Hindlimb muscle (tissue), 1 donor: ENCODE results near the gene C19orf44. TPM values are rescaled to one million over a fixed set of nuclear protein-coding genes. Genes with fewer than 3 reads are reported as not detected.

ENCODE experiments used
- DNase-seq: peaks from one replicate; pipeline ENCODE4 v3.0.0-alpha.2; 2013
- polyA plus RNA-seq: library from polyadenylated mRNA; unstranded; fragments of 120-200 nt; gene quantifications from one replicate; pipeline ENCODE4 v1.2.1, GENCODE V29; 2013; ENCODE audit not compliant: insufficient read length

The C19orf44 gene
- polyA plus RNA-seq, 1 donor: 6.2 TPM

DNA sequence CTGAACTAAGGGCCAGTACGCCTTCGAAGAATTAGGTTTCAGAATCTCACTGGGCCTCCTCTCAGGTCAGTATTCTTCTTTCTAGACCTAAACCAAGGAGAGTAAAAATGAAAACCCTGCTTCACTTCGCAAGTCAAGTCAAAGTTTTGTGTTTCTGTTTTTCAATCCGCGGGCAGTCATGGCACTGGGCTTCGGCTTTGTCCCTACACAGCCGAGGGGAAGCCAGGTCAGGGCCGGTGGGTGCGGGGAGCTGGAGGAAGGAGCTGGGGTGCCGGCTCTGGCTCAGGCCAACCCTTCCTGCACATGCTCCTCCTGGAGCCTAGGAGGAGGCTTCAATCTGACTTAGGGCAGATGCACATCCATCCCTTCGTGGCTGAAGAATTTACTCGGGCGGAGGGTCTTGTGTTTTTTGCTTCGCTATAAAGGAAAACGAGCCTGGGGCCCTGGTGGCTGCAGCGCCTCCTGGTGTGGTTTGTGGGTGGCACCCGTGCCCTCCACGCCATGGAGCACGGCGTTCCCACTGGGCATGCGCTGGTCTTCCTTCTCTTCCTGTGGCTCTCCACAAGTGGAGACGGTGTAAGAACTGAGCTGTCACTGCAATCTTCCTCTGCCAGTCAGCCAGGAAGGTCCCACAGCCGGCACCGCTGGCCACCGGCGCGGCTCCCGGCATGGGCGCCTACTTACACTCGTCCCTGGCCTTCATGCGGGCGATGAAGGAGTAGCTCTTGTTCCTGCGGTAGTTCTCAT is 22.5 kb downstream of the C19orf44 start:
- DNase-seq: no peak

DNA sequence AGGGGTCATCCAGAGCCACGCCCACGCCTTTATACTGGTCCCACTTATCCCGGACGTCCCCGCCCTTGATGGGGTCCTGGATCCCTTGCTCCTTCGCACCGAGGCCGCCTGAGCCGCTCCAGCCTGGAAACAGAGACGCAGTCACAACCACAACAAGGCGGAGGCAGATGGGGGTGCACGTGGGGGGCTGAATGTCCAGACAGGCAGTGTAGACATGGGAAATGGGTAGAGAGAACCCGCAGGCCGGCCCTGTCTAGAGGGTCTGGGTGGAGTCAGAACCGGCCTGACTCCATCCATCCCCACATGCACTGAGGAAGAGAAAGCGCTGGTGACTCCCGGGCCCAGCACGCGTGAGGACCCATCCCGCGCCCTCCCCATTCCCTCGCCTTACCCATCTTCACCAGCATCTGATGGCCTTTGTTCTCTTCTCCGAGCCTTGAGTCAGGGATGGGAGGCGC is 23.1 kb downstream of the C19orf44 start:
- no peak for DNase-seq

DNA sequence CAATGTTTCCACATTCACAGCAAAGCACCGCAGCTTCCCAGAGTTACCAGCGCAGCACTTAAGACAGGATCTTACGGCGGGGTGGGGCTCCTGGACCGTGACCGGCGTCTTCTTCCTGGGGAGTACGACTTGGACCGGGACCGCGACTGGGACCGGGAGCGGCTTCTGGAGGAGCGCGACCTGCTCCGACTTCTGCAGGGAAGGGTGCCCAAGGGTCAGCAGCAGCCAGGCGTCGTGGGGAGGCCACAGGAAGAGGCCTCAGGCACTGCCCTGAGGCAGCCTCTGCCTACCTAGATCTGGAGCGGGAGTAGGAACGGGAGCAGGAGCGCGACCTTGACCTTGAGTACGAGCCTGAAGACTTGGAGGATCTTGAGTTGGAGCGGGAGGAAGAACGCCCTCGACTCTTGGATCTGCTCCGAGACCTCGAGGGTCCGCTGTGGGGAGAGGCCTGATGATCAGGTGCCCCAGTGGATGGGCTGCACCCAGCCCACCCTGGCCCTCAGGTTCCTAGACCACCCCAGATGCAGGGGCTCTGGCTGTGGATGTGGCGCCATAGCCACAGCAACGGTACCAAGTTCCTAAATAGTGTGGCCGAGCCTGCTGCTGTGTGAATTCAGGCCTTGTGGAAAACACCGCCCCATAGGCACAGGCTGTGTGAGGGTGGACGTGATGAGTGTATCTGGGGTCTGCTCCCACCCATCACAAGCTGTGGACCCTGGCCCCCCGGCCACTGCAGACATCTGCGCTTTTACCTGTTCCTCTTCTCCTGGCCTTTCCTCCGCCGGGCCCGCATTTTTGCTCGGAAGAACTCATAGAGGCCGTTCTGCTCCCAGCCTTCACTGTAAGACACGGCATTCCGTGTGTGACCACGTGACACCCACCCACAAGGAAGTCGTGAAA is 24.1 kb downstream of the C19orf44 start:
- DNase-seq: no peak

DNA sequence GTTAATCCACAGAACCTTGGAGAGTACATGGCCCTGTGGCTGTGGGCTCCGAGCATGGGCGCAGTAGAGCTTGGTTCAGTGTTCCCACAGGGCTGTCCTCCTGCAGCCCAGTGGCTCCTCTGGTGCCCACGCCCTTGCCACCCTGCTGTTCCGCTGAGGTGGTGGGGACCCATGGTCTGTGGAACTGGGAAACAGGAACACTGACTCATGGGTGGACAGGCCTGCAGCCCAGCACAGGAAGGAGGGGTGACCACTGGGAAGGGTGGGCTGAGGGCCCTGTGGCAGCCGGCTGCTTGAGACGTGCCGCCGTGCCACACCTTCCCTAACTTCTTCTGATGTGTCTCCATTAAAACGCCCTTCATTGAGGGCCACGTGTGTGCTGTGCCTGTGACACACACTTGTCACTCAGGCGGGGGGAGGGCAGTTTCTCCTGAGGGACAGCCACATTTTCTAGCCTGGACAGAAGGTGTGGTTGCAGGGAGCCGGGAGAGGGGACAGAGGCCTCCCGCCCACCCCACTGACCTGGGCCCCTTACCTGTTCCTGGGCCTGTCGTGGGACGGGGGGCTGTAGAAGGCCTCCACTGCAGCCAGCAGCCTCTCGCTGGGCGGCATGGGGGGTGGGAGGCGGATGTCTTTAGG is 24.9 kb downstream of the C19orf44 start:
- no peak for DNase-seq

DNA sequence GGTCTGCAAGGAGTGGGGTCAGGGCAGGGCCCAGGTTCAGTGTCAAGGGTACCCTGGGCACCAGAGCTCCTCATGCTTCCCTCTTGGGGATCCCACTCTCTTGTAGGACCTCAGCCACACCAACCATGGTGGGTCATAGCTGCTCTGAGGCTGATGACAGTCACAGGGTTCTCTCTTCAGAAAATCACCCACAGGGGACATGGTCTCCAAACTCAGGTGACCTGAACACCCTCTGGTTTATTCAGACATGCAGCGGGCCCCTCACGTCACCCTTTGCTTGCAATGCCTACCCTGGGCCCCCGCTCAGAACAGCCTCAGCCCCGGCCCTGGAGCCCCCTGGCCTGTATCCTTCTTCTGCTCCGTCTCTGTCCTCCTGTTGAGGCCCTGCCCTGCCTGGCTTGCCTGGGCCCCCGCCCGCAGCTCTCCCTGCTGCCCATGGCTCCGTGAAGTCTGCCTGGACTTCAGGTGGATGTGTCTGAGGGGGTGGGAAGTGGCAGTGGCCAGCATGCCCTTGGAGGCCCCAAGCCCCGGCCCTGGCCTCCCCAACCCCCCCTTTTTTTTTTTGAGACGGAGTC is 25.6 kb downstream of the C19orf44 start:
- no peak for DNase-seq

DNA sequence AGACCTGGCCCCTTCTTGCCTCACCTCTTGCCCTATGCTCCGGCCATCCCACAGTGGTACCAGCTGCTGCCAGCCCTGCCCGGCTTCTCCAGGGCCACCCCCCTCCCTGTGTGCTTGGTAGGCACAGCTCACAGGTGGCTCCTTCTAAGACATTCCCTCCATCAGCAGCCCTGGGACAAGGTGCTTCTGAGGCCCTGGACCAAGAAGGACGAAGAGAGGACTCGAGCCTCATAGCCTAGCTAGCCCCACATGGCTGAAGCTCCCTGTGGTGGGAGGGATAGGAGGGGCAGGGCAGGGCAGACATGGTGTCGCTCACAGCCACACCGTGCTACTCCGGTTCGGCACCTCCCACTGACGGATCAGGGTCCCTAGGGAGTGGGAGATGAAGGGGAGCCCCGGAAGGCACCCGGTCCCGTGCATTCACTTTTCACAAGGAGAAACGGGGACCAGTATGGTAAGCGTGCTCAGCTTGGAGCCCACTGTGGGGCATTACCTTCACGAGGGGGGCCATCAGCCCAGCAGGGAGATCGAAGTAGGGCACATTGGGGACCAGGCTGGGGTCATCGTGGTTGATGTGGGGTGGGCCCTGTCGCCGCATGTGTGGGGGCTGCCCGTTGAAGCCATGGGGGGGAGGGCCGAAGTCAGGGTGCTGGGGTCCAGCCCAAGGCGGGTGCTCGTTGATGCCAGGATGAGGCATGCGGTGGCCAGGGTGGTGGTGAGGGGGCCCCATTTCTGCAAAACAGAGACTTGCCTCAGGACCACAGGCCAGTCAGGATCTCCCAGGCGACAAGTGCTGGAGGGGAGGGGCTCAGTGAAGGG is 26.6 kb downstream of the C19orf44 start:
- DNase-seq: no peak

DNA sequence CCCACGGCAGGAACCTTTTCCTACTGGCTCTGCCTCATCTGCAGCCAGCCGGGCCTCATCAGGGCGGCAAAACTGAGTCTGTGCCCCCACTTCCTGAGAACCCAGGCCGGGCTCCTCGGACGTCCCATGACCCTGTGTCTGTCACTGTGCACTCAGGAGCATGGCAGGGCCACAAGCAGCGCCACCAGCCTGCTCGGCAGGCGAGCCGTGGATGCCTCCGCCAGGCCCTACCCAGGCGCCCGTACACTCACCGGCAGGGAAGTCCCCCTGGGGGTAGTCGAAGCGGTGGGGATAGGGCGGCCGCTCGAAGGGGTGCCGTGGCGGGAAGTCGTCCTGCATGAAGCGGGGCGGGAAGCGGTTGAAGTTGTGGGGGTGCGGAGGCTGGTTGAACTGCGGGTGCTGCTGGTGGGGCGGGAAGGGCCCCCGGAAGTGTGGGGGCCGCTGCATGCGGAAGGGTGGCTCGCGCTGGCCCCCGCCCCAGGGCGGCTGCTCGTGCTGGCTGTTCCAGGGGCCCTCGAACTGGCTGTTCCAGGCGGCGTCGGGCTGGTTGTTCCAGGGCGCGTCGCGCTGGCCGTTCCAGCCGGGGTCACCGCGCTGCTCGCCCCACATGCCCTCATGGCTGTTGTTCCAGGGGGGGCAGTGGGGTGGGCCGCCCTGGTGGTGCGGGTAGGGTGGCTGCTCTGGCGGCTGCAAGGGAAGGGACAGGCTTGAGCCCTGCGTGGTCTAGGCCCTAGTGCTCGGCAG is 29.0 kb downstream of the C19orf44 start:
- DNase-seq: no peak

DNA sequence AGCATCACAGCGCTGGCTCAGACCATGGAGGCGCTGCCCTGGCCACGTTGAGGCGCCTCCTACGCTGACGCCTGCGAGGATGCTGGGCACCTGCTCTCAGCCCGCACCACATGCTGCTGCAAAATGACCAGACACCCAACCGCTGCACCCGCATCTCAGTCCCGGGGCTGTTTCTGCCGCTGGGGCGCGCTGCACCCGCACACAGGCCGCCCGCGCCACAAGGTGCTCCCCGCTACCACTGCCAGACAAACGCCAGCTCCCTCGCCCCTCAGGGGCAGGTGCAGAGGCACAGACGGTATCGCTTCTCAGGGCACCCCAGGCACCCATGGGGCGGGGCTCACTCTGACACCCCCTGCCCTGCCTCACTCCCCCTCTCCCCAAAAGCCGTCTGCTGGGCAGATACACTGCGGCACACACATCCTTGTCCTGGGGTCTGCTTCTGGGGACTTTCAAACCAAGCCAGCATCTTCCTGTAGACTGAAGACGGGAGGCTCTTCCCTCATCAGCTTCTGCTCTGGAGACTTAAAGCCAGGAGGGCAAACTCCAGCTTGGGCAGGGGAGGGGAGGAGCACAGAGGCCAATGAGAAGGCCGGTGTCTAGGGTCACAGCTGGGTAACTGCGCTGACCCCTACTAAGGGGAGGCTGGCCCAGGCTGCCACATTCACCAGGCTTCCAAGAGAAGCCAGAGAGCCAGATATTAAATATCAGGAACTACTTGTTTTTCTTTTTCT is 29.7 kb downstream of the C19orf44 start:
- DNase-seq: no peak

DNA sequence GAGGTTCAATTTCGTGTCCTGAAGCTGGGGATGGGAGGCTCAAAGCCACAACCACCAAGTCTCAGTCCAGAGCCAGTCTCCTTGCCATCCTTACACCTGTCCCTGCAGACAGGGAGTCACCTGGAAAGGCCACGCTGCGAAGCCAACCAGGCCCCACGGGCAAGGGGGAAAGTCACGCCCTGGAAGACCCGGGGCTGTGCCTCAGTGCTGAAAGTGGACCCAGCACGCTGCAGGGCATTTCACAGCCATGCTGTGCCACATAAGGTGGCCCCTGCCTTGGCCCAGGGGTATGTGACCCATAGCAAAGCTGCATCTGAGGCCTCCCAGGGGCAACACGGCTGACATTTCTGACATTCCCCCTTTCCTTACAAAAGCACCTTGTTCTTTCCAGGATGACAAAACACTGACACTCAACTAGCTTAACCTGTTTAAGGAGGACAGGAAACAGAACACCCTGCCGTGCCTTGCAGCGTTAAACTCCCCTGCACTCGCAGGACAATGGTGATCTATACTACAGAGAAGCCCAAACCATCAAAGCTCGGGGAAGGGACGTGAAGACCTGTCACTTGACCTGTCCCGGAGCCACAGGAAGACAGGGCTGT is 31.2 kb downstream of the C19orf44 start:
- DNase-seq: no peak

DNA sequence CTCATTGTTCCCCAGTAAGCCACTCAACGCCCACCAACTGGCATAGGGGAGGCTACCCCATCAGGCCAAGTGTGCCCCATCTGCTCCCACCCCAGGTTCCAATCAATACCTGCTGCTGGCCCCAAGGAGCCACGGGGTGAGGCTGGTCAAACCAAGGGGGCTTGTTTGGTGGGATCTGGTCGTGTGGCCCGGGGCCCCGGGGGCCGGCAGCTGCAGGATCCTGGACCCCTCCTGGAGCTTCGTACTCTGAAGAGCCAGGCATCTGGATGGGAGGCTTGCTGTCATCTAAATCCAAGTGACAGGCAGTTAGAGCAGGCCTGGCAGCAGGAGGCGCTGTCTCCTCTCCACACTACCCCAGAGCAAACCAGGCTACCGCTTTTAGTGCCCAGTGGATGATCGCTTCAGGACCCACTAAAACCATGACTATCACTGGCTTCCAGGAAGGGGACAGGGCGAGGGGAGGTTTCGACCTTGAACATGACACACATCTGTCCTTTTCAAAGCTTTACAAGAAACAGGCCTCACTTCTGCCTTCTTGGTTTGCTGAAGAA is 31.9 kb downstream of the C19orf44 start:
- no peak for DNase-seq

DNA sequence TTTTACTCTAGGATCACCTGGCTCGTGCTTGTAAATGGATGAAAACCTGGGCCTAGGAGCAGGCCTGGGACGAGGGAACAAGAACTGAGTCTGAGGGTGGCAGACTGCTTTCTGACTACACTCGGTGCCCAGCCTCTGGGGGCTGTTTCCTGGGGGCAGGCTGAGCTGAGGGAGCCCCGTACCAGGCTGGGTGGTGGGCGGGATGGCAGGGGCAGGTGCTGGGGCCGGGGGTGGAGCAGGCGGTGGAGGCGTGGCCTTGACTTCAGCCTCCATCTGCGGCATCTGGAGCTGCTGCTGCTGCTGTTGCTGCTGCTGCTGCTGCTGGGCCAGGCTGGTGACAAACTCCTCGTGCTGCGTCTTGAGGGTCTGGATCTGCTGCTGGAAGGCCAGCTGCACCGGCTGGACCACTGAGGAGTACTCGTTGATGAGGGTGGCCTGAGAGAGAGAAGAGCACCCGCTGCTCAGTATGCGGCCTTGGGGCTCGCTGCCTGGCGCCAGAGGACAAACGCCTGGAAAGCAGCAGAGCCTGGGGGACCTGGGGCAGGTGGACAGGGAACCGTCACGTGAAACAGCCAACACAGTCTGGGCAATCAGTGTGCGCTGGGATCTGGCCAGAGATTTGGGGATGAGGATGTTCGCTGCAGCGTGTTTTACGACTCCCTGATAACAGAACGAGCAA is 33.4 kb downstream of the C19orf44 start:
- DNase-seq: no peak

DNA sequence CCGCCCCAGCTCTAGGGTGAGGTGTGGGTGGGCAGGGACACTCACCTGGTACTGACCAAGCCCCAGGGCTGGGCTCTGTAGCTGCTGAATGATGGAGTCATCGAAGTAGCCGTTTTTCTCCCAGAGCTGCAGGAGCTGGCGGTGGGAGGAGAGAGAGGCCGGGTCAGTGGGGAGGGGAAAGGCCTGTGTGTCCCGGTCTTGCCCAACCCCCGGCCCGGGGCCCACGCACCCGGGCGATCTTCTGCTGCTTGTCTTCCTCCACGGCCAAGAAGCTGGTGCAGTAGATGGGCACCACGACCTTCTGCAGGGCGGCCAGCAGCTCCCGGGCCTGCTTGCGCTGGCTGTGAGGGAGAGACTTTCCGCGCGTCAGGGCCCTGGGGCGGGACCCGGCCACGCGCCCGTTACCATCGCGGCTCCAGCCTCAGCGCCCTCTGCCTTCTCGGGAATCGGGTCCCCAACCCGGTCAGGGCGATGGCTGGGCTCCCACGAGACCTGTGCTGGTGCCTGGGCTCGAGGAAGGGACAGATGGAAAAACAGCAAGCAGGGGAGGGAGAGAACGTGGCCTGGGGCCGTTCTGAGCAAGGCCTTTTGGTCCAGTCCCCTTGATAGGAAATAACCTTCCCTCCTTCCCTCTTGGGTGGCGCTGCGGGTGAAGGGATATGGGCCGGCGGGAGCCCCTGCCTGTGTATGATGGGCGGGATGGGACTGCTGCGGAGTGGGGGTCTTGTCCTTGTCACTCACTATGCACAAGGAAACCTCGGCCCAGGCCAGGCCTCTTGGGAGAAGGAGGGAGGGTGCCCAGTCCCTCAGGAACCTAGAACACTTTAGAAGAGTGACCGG is 34.6 kb downstream of the C19orf44 start:
- no peak for DNase-seq

DNA sequence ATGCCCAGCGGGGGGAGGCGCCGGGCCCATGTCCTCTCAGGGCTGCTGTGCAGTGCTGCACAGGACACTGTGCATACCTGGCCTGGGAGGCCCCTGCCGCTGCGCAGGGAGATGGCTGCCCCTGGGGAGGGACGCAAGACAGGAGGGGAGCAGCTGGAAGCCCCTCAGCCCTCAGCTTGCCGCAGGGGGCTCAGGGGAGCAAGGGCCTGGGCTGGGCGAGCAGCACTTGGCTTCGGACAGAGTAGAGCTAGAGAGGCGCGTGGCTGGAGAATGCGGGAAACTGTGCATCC is 35.1 kb downstream of the C19orf44 start:
- DNase-seq: no peak

DNA sequence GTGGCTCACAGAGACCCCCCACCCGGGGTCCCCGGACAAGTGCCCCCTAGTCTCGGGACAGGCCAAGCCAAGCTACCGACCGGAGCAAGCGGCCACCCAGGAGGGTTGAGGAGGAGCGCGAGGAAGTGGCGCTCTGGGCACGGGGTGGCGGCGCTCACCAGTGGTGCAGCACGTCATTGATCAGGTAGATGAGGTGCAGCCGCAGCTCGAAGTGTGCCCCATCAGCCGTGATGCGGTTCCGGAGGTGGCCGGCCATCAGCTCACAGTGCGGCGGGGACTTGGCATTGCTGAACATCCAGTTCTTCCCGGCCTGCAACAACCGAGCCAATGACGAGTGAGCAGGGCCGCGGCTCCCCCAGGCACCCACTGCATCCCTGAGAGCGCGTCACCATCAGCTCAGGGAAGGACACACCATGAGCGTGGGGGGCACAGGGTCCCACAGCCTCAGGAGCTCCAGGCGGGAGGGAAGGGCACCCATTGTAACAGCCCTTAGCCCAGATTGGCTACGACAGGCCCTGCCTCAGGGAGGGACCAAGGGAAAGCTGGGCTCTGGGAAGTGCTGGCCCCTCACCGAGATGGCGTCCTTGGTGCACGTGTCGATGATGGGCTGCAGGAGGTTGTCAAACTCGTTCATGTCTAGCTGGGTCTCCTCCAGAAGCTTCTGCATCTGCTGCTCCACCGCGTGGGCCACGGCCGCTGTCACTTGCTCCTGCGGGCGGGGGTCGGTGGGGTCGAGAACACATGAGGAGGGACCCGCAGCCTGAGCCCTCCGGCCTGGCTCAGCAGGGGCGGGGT is 36.4 kb downstream of the C19orf44 start:
- no peak for DNase-seq

DNA sequence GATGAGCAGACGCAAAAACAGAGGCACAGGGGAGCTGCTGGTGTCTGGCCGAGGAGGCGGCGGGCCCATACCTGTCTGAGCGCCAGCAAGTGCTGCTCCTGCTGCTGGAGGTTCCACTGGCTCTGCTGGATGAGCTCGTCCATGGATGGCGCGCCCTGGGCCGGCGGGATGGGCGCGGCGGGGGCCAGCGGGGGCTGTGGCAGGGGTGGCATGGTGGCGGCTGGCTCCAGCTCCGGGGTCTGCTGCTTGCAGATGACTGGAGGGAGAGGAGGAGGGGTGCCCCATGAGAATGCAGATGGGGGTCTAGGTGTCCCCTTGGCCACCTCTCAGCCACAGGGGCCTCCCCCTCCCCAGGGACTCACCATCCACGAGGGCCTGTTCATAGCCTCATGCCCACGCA is 39.2 kb downstream of the C19orf44 start:
- DNase-seq: no peak

DNA sequence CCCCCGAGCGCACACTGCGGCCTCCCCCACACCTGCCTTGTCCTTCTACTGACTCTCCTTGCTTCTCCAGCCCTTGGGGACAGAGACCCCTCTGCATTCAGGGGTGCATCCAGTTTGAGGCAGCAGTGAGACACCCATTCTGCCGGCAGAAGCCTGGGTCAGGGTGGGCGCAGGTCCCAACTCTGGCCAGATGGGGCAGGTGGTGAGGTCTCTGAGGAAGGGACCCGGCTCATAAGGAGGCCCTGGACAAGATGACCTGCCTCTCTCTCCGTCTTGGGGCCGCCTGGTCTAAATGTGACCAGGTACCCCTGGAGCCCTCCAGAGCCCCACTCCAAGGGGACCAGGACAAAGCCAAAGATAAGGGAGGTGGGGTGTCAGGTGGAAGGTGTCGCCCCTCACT is 39.9 kb downstream of the C19orf44 start:
- DNase-seq: no peak

DNA sequence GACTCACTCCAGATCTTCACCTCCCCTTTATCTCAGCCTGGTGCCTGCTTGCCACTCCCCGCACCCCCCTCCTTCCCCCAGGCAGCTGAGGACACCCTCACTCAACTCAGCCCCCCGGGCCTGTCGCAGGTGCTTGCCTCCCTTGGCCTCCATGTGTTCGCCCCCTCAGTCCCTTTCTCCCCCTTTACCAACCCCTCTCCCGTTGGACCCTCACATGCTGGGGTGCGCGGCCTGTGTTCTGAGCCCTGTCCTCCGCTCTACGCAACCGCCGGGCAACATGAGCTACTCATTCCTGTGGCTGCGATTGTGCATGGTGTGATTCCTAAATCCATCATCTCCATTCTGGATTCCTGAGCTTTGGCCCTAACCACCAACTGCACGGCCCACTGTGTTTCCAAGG is 40.9 kb downstream of the C19orf44 start:
- DNase-seq: no peak

DNA sequence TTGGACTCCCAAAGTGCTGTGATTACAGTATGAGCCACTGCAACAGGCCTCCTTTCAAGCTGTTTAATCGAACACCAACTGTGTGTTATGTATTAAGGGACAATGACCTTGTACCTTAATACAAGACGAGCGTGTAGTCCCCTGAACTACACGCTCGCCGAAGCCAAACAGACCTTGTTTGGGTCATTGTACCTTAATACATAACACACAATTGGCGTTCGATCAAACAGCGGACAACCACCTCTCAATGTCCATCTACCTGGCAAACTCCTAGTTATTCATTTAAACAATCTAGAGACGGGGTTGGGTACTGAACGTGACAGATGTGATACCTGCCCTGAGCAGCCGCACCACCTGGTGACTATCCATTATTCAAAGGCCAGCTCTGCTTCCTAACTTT is 44.8 kb downstream of the C19orf44 start:
- DNase-seq: no peak
